GM19043 (cell line): Measurements from ENCODE around the gene ARHGAP45.

Experiments used
- ATAC-seq: cut with Tn5 transposase; IDR thresholded peaks from one replicate; pipeline ENCODE4 v1.9.1; 2021; ENCODE audit warnings: low read depth; ENCODE audit not compliant: unreplicated experiment

ARHGAP45 gene

GRCh38 chr19:1068009-1069001 is 1.3 kb downstream of the ARHGAP45 start:
- no peak for ATAC-seq

- ATAC-seq = no peak
Measured at GRCh38 chr19:1069009-1069779, 2.2 kb downstream of the ARHGAP45 start.

- ATAC-seq = no peak
Measured at GRCh38 chr19:1070576-1070930, 3.6 kb downstream of the ARHGAP45 start.

- ATAC-seq = no peak
Measured at GRCh38 chr19:1070931-1071791, 4.2 kb downstream of the ARHGAP45 start.

- no peak for ATAC-seq
Measured at GRCh38 chr19:1072371-1073015, 5.5 kb downstream of the ARHGAP45 start.

- ATAC-seq = no peak
Measured at GRCh38 chr19:1073063-1073955, 6.3 kb downstream of the ARHGAP45 start.

- no peak for ATAC-seq
Measured at GRCh38 chr19:1073956-1074517, 7.1 kb downstream of the ARHGAP45 start.

- no peak for ATAC-seq
Measured at GRCh38 chr19:1074544-1075283, 7.7 kb downstream of the ARHGAP45 start.

- ATAC-seq = no peak
Measured at GRCh38 chr19:1076046-1076386, 9.0 kb downstream of the ARHGAP45 start.

- peak; percentile 53 for ATAC-seq
Measured at GRCh38 chr19:1076951-1077350, 10.0 kb downstream of the ARHGAP45 start.

- no peak for ATAC-seq
Measured at GRCh38 chr19:1079566-1080111, 12.7 kb downstream of the ARHGAP45 start.

GRCh38 chr19:1080360-1081161 is 13.6 kb downstream of the ARHGAP45 start:
- ATAC-seq = no peak

GRCh38 chr19:1081301-1082164 is 14.6 kb downstream of the ARHGAP45 start:
- no peak for ATAC-seq

GRCh38 chr19:1082165-1082927 is 15.4 kb downstream of the ARHGAP45 start:
- ATAC-seq = no peak
